DOHH2 (cell line): ENCODE results near the gene OR4N2.
"Not testable (repeated sequence)": the region's sequence is repeated elsewhere in the genome, so short reads cannot be mapped to it uniquely, and the experiment has no call there.

ENCODE experiments used
- H3F3A ChIP-seq: fragments of 200-600 bp; sonication (generic), shearing (Covaris generic); 2 replicates; pipeline ENCODE4 v1.6.0; 2016; ENCODE audit warnings: antibody characterized with exemption, mild to moderate bottlenecking; ENCODE audit not compliant: control insufficient read depth, insufficient read depth
- H3K27ac ChIP-seq: fragments of 200-600 bp; sonication (generic); 2 replicates; pipeline ENCODE4 v1.5.1; 2014; ENCODE audit warnings: low read depth, mild to moderate bottlenecking, low read length, moderate library complexity
- H3K27me3 ChIP-seq: fragments of 200-600 bp; sonication (generic); 2 replicates; pipeline ENCODE4 v1.6.1; 2014; ENCODE audit warnings: mild to moderate bottlenecking, low read length, mixed read lengths; ENCODE audit not compliant: control insufficient read depth
- H3K36me3 ChIP-seq: fragments of 200-600 bp; sonication (generic); 2 replicates; pipeline ENCODE4 v1.6.1; 2014; ENCODE audit warnings: mild to moderate bottlenecking, low read length, moderate library complexity, mixed read lengths; ENCODE audit not compliant: control insufficient read depth
- H3K4me1 ChIP-seq: fragments of 200-600 bp; sonication (generic); 2 replicates; pipeline ENCODE4 v1.6.1; 2014; ENCODE audit warnings: mild to moderate bottlenecking, low read length, mixed read lengths; ENCODE audit not compliant: control insufficient read depth
- H3K4me2 ChIP-seq: fragments of 200-600 bp; sonication (generic); 2 replicates; pipeline ENCODE4 v1.6.0; 2014; ENCODE audit warnings: mild to moderate bottlenecking, low read length, moderate library complexity
- H3K4me3 ChIP-seq: fragments of 200-600 bp; sonication (generic); 2 replicates; pipeline ENCODE4 v1.5.1; 2014; ENCODE audit warnings: mild to moderate bottlenecking, low read length, mixed read lengths
- H3K79me2 ChIP-seq: fragments of 200-600 bp; sonication (generic); 2 replicates; pipeline ENCODE4 v1.6.1; 2014; ENCODE audit warnings: mild to moderate bottlenecking, low read length, mixed read lengths; ENCODE audit not compliant: control insufficient read depth
- H3K9me2 ChIP-seq: fragments of 200-600 bp; sonication (generic); replicated peaks from 2 replicates; pipeline ENCODE4 v1.6.1; 2014; ENCODE audit warnings: mild to moderate bottlenecking, low read length, mixed read lengths; ENCODE audit not compliant: control insufficient read depth
- H3K9me3 ChIP-seq: fragments of 200-600 bp; sonication (generic); 2 replicates; pipeline ENCODE4 v1.6.1; 2014; ENCODE audit warnings: antibody characterized with exemption, low read length, mixed read lengths; ENCODE audit not compliant: control insufficient read depth, insufficient read depth
- H4K20me1 ChIP-seq: fragments of 200-600 bp; sonication (generic); 2 replicates; pipeline ENCODE4 v1.6.0; 2014; ENCODE audit warnings: low read depth, mild to moderate bottlenecking, antibody characterized with exemption, low read length, moderate library complexity; ENCODE audit not compliant: control insufficient read depth, insufficient read depth
- CTCF ChIP-seq: fragments of 200-600 bp; sonication (generic); IDR thresholded peaks from one replicate; pipeline ENCODE4 v1.5.1; 2014; ENCODE audit warnings: antibody characterized with exemption, mild to moderate bottlenecking, low read depth, low read length; ENCODE audit not compliant: poor library complexity, severe bottlenecking
- EZH2phosphoT487 ChIP-seq: fragments of 200-600 bp; sonication (generic); IDR thresholded peaks from 2 replicates; pipeline ENCODE4 v1.6.1; 2017; ENCODE audit warnings: borderline replicate concordance, mild to moderate bottlenecking, antibody characterized with exemption, low read length, moderate library complexity, mixed read lengths

OR4N2 gene

GRCh38 chr14:19828314-19828713 lies 24.7 kb downstream of the OR4N2 start:
- Histone ChIP-seq H3K9me3 (no peaks in the 10 kb centered on the region), H3K4me1 (no peaks in the 10 kb centered on the region), H4K20me1 (no peaks in the 10 kb centered on the region), H3K27me3 (no peaks in the 10 kb centered on the region), H3F3A (no peaks in the 10 kb centered on the region), H3K36me3 (no peaks in the 10 kb centered on the region), H3K9me2 (no peaks in the 10 kb centered on the region), H3K79me2 (no peaks in the 10 kb centered on the region), H3K4me2 (no peak overlapping the region), H3K4me3 (no peak overlapping the region), H3K27ac (no peak overlapping the region)
- TF ChIP-seq CTCF: no peak
- TF ChIP-seq EZH2phosphoT487: no peak

GRCh38 chr14:19834203-19834848 lies 30.8 kb downstream of the OR4N2 start:
- H3K4me1 ChIP-seq, H4K20me1 ChIP-seq, H3K79me2 ChIP-seq, H3K4me3 ChIP-seq, H3K9me3 ChIP-seq, H3F3A ChIP-seq, H3K27ac ChIP-seq, H3K9me2 ChIP-seq, H3K4me2 ChIP-seq, H3K27me3 ChIP-seq, H3K36me3 ChIP-seq: not testable (repeated sequence)

GRCh38 chr14:19838433-19838832 lies 34.9 kb downstream of the OR4N2 start:
- Histone ChIP-seq H3K9me3 (no peaks in the 10 kb centered on the region), H3F3A (no peaks in the 10 kb centered on the region), H3K36me3 (no peaks in the 10 kb centered on the region), H3K4me1 (no peaks in the 10 kb centered on the region), H3K9me2 (no peaks in the 10 kb centered on the region), H3K79me2 (no peaks in the 10 kb centered on the region), H3K4me3 (no peak overlapping the region), H3K27me3 (no peaks in the 10 kb centered on the region), H3K27ac (no peak overlapping the region), H4K20me1 (no peaks in the 10 kb centered on the region), H3K4me2 (no peak overlapping the region)
- TF ChIP-seq EZH2phosphoT487 (no peak), CTCF (no peak)

GRCh38 chr14:19851365-19851764 lies 47.8 kb downstream of the OR4N2 start:
- Histone ChIP-seq H3K4me3 (no peak overlapping the region), H3K27me3 (no peaks in the 10 kb centered on the region), H3K9me2 (no peaks in the 10 kb centered on the region; the same call in 1 of the 2 replicates), H4K20me1 (no peaks in the 10 kb centered on the region), H3F3A (no peaks in the 10 kb centered on the region), H3K9me3 (no peaks in the 10 kb centered on the region), H3K79me2 (no peaks in the 10 kb centered on the region), H3K36me3 (no peaks in the 10 kb centered on the region), H3K4me1 (no peaks in the 10 kb centered on the region), H3K4me2 (no peak overlapping the region), H3K27ac (no peak overlapping the region)
- no peak for TF ChIP-seq EZH2phosphoT487
- no peak for TF ChIP-seq CTCF

- H3K36me3 ChIP-seq, H3K4me1 ChIP-seq, H3F3A ChIP-seq, H3K9me3 ChIP-seq, H3K9me2 ChIP-seq, H3K4me2 ChIP-seq, H3K27me3 ChIP-seq, H3K79me2 ChIP-seq, H3K27ac ChIP-seq, H4K20me1 ChIP-seq, H3K4me3 ChIP-seq: not testable (repeated sequence)
Measured at GRCh38 chr14:19866061-19866669, 62.6 kb downstream of the OR4N2 start.
